ENCODE measurements around the gene HNRNPA1L2.
"Not testable (repeated sequence)": the region's sequence is repeated elsewhere in the genome, so short reads cannot be mapped to it uniquely, and the experiment has no call there.

HNRNPA1L2 gene

DNA sequence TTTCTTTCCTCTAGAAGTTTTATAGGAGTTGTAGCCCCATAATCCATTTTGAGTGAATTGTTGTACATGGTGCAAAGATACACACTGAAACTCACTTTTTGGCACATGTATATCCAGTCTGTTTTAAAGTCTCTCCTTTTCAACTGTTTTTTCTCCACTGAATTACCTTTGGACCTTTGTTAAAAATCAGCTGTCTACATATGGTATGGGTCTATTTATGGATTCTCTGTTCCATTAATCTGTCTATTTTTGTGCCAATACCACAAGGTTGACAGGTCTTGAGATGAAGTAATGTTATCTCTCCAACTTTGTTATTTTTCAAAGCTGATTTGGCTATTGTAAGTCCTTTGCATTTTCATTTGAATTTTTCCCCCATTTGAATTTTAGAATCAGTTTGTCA is 4.7 kb downstream of the HNRNPA1L2 start:
- DNase-seq (ENCODE audit: low read depth): no peak

DNA sequence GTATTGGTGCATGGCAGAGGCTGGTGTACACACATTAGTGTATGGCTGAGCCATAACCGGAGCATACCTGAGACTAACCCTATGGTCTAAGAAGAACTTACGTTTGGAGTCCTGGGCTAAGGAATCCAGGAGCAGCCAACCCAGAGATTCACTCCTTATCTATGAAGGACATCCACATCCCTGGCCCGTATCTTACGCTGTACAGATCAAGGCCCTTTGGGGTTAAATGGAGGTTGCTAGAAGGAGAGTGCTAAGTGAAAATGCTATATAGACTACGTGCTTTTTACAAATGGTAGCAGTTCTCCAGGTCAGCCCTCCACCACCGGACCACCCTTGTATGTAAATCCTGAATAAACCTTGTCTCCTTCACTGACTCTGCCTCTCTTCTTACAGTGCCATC is 8.5 kb downstream of the HNRNPA1L2 start:
- no peak for DNase-seq (ENCODE audit: low read depth)

DNA sequence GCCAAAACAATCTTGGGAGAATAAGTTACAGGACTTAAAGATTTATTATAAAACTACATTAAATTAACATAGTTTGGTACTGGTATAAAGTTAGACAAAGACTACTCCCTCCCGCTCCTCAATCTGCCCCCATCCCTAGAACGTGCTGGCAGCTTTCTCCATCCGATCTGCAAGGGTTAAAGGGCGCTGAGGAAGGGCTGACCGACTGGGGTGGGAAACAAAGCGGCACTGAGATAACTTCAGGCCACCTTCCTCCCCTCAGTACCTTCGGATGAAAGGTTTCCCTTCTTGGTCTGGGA is 9.6 kb downstream of the HNRNPA1L2 start:
- DNase-seq (ENCODE audit: low read depth): no peak

GRCh38 chr13:52652196-52652979 is 10.2 kb downstream of the HNRNPA1L2 start, which contains the start of gene SUGT1:
SUGT1 (plus strand) TSS chr13:52652836; CDS start chr13:52652921, 85 bp downstream.
- peak; percentile 93 for DNase-seq (ENCODE audit: low read depth)

- DNase-seq (ENCODE audit: low read depth): peak; percentile 5
These were observed 10.7 kb downstream of the HNRNPA1L2 start for GRCh38 chr13:52652980-52653303.

DNA sequence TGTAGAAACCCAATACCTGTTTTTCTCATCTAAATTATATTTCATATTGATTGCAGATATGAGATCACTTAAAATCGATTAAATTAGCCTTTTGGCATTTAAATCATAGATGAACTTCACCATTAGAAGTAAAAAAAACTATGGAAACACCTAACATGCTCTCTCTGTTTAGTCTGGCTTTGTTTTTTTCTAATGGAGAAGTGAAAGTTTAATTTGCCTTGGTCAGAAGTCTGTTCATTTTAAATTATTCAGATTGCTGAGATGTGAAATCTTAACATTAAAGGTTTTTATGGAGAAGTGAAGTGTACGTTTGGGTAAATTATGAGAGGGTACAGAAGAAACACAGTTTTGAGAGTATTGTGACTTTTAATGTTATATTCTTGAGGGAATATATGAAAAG is 17.1 kb downstream of the HNRNPA1L2 start:
- no peak for DNase-seq (ENCODE audit: low read depth)

DNA sequence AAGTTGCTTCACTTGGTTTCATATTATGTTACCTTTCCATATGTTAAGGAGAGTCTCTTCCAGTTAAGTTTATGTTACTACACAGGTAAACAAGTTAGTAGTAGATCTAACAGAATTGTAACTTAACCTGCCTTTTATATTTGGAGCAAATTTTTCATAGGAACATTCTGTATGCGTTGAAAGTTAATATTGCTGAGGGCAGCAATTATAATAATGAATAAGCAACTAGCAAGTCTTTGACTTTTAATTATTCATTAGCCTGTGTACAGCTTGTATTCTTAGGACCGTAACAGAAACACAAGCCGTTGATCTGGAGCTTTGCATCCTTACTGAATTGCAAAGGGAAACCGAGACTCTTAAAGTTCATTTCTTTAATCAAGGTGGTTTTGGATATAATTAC is 22.0 kb downstream of the HNRNPA1L2 start:
- no peak for DNase-seq (ENCODE audit: low read depth)

DNA sequence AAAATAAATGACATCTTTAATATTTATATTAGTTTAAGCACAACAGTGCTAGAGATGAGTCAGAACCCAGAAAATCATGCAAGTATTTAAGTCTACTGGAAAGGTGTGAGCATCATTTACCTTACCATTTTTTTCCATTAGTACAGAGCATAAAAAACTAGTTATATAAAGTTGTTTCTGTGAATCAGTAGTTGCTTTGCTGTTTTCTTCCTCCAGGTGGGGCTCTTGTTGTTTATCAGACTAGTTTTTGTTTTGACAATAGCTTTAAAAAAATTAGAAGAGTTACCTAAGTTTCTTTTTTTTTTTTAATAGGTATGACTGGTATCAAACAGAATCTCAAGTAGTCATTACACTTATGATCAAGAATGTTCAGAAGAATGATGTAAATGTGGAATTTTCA is 23.1 kb downstream of the HNRNPA1L2 start:
- DNase-seq (ENCODE audit: low read depth): no peak

DNA sequence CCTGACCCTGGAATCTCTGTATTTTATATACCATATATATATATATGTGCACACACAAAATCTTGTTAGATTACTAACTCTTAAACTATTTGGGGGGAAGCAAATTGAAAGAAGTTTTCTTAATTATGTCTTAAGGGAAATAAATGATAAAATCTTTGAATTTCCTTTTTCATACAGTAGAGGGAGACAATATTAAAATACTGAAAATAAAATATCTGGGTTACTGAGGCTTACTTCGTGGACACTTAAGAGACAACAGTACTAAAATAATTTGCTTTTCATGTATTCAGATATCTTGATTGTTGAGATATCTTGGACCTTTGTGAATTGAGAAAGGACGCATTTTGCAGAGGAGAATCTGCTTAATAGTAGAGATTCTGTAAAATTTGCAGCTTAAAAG is 27.4 kb downstream of the HNRNPA1L2 start:
- no peak for DNase-seq (ENCODE audit: low read depth)

- DNase-seq (ENCODE audit: low read depth): no peak
These were observed 28.5 kb downstream of the HNRNPA1L2 start for GRCh38 chr13:52670726-52671125.

DNA sequence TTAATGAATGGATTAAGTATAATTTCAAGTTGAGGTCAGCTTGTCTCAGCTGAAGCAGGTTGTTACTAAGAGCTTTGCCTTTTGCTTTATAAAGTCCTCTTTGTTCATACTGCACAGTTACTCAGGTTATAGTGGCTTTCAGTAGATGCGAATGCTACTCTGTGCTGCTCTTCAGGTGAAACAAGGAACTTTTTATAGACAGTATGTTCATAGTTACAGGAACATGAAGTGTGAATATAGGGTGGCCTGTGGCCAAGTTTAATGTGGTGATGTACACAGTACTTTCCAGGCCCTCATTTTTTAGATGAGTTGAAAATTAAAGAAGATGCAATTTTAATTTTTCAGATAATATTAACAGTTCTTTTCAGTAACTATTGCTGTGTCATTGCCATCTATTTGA is 31.2 kb downstream of the HNRNPA1L2 start:
- no peak for DNase-seq (ENCODE audit: low read depth)

DNA sequence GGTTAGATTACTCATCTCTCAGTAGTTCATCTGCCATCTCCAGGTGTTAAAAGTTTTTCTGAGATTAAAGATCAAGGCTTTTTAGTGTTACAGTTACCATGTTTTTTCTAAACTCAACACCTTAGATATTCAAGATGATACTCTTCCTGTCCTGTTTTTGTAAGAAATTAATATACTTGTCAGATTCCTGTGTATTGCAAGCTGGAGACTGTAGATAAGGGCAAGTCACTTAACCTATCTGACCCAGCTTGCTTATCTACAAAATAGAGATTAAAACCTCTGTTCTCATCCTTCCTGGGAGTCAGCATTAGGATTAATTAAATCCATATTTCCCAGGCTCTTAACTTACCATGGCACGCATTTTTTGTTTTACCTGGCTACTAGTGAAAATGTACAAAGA is 35.6 kb downstream of the HNRNPA1L2 start:
- DNase-seq (ENCODE audit: low read depth): no peak

DNA sequence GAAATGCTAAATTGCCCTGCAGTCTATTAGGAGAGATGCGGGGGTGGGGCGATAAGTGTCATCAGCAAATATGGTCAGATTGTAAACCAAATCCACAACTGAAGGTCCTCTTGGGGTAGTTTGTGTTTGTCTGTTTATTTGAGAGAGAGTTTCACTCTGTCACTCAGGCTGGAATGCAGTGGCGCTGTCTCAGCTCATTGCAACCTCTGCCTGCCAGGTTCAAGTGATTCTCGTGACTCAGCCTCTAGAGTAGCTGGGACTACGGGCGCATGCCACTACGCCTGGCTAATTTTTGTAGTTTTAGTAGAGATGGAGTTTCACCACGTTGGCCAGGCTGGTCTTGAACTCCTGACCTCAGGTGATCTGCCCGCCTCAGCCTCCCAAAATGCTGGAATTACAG is 43.6 kb downstream of the HNRNPA1L2 start:
- DNase-seq (ENCODE audit: low read depth): not testable (repeated sequence)

DNA sequence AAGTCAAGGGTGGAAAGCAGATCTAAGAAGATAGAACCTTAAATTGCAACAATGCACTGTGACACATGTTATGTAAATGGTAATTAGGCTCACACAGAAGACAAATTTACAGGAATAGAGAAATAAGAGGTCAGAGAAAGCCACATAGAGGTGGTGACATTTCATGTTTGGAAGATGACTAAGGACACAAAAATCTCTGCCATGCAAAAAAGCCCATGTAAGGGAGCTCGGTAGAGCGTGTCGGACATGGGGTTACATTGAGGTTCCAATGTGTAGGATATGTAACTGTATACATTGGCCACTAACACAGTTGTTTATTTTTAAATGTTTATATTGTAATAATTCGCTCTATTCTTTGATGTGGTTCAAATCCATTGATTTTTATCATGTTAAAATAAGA is 44.1 kb downstream of the HNRNPA1L2 start:
- DNase-seq (ENCODE audit: low read depth): no peak
